Stimulated activated CD4-positive, alpha-beta T cell treated with anti-CD3 and anti-CD28 coated beads, Interleukin-15, amount 100 ng/mL, for 1 hour (primary cell): Measurements from ENCODE around the gene AJAP1.

Source experiments
- DNase-seq, 2 donors: peaks; one replicate each; pipeline ENCODE4 v3.0.0-alpha.2; 2020; ENCODE audit warnings: low read depth in 1 of 2, low spot score in 1 of 2

Gene AJAP1

GRCh38 chr1:4803335-4803734, 148.9 kb downstream of the AJAP1 start:
- no peak for DNase-seq

GRCh38 chr1:4805987-4806386, 151.6 kb downstream of the AJAP1 start:
- no peak for DNase-seq

- DNase-seq, result no peak
Measured at GRCh38 chr1:4820543-4820942, 166.1 kb downstream of the AJAP1 start.

DNA sequence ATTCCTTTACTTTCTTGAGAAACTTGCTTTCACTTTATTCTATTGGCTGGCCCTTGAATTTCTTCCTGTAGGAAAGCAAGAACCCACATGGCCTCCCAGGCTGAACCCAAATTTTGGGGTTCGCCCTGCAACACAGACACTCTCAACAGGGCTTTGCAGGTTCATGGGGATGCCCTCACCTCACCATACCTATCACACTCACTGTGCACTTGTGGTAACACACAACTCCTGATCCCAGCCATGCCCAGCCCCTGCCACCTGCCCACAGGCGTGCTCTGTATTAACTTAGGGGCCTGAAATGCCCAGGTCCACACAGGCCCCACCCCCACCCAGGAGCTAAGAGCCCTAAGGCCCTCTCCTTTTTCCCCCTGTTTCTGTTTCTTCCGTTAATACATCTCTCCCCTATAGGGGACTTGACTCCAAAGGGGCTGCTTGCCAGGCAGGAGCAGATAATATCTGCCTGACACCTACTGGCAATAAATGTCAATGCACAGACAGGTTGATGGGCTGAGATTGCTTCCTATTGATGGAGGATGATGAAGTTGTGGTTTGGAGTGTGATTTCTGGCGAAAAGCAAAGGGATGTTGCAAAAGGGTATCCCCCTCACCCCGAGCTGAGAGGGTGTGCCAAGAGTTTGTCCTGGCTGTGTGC, 171.5 kb downstream of the AJAP1 start:
- no peak for DNase-seq

DNA sequence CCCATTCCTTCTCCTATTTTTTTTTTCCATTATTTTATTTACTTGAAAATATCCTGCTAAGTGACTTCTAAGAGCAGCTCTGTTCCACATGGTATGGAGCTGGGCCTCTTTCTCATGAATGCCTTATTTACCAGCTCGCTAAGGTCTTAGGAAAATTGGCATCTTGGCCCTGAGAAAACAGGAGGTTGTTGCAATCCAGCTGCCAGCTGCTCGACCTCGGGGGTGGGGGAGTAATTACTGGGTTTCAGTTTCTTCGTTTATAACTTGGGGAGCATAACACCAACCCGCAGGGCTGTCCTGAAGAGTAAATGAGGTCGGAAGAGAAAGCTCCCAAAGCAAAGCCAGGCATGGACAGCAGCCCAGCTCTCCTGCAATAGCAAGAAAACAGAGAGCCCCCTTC, 176.3 kb downstream of the AJAP1 start:
- no peak for DNase-seq

GRCh38 chr1:4836574-4836973, 182.2 kb downstream of the AJAP1 start:
- DNase-seq, result no peak

DNA sequence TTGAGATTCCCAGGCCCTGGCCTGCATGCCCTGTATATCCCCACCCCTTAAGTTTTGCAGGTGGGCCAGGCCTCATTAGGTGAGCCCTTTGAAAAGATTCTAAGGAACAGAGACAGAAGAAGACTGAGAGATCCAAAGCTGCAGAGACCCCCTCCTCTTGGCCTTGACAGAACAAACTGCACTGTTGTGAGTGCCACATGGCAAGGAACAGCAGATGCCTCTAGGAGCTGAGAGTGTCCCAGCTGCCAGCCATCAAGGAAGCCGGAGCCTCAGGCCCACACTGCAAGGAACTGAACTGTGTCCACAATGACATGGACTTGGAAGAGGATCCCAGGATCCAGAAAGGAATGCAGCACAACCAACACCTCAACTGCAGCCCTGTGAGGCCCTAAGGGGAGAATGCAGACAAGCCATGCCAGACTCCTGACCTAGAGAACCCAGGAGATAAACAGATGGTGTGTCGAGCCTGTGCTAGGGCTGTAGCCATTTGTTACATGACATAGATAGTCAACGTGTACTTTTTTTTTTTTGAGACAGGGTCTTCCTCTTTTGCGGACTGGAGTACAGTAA, 182.7 kb downstream of the AJAP1 start:
- DNase-seq, result no peak

- DNase-seq, result no peak
Measured at GRCh38 chr1:4837752-4838151, 183.3 kb downstream of the AJAP1 start.

DNA sequence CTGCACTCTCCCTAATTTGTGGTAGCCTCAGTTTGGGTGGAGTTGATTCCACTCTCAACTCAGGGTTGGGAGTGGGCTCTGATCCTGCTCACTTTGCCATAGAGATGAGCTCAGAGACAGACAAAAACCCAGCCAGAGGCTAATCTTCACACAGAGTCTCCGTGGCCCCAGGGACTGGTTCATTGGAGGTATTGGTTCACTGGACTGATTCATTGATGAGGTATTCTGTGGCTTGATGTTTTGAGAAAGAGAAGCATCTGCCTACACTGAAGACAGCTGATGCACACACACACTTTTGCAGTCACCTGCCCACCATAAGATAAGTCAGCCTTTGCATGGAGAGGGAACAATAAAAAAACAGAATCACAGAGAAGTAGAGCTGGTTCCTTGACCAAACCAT, 183.8 kb downstream of the AJAP1 start:
- DNase-seq, result no peak
